Measurements from ENCODE around the gene LAMP5.

DNA sequence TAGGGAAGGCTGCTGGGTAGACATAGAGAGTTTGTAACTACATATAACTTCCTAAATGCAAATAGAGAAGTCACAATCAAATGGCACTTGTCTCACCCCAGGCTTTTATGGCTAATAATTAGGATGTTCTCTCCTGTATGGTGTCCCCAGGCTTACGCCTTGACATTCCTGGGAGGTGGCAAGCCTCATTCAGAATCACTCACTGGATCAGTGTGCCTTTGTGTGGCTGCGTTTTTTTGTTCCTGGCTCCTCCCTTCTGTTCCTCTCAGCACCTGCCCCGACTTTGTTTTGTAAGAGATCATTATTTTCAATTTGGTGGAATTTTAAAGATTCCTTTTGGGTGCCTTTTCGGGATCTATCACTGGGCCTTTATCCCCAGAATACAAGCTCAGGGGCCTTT, 5.7 kb downstream of the LAMP5 start:
- TF ChIP-seq, protein P1, sequence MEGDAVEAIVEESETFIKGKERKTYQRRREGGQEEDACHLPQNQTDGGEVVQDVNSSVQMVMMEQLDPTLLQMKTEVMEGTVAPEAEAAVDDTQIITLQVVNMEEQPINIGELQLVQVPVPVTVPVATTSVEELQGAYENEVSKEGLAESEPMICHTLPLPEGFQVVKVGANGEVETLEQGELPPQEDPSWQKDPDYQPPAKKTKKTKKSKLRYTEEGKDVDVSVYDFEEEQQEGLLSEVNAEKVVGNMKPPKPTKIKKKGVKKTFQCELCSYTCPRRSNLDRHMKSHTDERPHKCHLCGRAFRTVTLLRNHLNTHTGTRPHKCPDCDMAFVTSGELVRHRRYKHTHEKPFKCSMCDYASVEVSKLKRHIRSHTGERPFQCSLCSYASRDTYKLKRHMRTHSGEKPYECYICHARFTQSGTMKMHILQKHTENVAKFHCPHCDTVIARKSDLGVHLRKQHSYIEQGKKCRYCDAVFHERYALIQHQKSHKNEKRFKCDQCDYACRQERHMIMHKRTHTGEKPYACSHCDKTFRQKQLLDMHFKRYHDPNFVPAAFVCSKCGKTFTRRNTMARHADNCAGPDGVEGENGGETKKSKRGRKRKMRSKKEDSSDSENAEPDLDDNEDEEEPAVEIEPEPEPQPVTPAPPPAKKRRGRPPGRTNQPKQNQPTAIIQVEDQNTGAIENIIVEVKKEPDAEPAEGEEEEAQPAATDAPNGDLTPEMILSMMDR (IDR thresholded peaks at IDR 0.05) = no peak
- no peak for TF ChIP-seq POLR2A (IDR thresholded peaks at IDR 0.05)
